Ishikawa (cell line): Measurements from ENCODE around the gene CAMK2D.

Experiments
- CEBPB ChIP-seq: IDR thresholded peaks from 2 replicates; pipeline ENCODE4 v1.6.1; 2012
- CREB1 ChIP-seq: IDR thresholded peaks from 2 replicates; pipeline ENCODE4 v1.6.1; 2012; ENCODE audit warnings: low read depth
- EGR1 ChIP-seq: IDR thresholded peaks from 2 replicates; pipeline ENCODE4 v1.6.1; 2012
- EP300 ChIP-seq: IDR thresholded peaks from 2 replicates; pipeline ENCODE4 v1.6.1; 2012; ENCODE audit warnings: borderline replicate concordance
- FOXM1 ChIP-seq: IDR thresholded peaks from 2 replicates; pipeline ENCODE4 v1.6.1; 2012; ENCODE audit warnings: low read depth, borderline replicate concordance
- NFIC ChIP-seq: IDR thresholded peaks from 2 replicates; pipeline ENCODE4 v1.6.1; 2012
- RAD21 ChIP-seq: IDR thresholded peaks from 2 replicates; pipeline ENCODE4 v1.6.1; 2012; ENCODE audit warnings: low read depth
- TAF1 ChIP-seq: IDR thresholded peaks from 2 replicates; pipeline ENCODE4 v1.6.1; 2012; ENCODE audit warnings: low read depth, mild to moderate bottlenecking
- TCF12 ChIP-seq: IDR thresholded peaks from 2 replicates; pipeline ENCODE4 v1.6.1; 2012; ENCODE audit warnings: low read depth
- TEAD4 ChIP-seq: IDR thresholded peaks from 2 replicates; pipeline ENCODE4 v1.6.1; 2012
- YY1 ChIP-seq: IDR thresholded peaks from 2 replicates; pipeline ENCODE4 v1.6.1; 2012; ENCODE audit warnings: low read depth
- ZBTB7A ChIP-seq: IDR thresholded peaks from 2 replicates; pipeline ENCODE4 v1.6.1; 2012; ENCODE audit warnings: low read depth
- TF ChIP-seq, protein P1 (sequence below): IDR thresholded peaks from 2 replicates; pipeline ENCODE4 v1.6.1; 2012; ENCODE audit warnings: low read depth, mild to moderate bottlenecking
- TF ChIP-seq, protein P2 (sequence below): IDR thresholded peaks from 2 replicates; pipeline ENCODE4 v1.6.1; 2012
- TF ChIP-seq, protein P3 (sequence below): IDR thresholded peaks from 2 replicates; pipeline ENCODE4 v1.6.1; 2012

The CAMK2D gene

DNA sequence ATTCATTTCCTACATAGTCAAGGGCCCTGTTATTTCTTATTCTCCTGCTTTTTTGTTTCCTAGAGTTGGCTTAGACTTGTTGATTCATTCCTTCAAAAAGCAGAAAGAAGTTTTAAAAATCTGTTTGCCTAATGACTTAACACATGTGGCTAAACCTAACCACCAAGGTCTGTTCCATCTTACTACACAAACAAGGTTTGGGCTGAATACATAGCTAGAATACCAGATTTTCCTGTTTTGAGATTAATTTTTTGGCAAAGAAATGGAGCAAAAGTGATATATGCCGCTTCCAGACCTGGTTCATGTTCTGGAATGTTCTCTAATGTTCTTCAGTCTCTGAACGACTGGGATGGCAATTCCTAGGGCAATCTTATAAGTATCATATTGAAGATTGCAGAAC is 7.4 kb upstream of the CAMK2D start:
- TF ChIP-seq, protein P1, sequence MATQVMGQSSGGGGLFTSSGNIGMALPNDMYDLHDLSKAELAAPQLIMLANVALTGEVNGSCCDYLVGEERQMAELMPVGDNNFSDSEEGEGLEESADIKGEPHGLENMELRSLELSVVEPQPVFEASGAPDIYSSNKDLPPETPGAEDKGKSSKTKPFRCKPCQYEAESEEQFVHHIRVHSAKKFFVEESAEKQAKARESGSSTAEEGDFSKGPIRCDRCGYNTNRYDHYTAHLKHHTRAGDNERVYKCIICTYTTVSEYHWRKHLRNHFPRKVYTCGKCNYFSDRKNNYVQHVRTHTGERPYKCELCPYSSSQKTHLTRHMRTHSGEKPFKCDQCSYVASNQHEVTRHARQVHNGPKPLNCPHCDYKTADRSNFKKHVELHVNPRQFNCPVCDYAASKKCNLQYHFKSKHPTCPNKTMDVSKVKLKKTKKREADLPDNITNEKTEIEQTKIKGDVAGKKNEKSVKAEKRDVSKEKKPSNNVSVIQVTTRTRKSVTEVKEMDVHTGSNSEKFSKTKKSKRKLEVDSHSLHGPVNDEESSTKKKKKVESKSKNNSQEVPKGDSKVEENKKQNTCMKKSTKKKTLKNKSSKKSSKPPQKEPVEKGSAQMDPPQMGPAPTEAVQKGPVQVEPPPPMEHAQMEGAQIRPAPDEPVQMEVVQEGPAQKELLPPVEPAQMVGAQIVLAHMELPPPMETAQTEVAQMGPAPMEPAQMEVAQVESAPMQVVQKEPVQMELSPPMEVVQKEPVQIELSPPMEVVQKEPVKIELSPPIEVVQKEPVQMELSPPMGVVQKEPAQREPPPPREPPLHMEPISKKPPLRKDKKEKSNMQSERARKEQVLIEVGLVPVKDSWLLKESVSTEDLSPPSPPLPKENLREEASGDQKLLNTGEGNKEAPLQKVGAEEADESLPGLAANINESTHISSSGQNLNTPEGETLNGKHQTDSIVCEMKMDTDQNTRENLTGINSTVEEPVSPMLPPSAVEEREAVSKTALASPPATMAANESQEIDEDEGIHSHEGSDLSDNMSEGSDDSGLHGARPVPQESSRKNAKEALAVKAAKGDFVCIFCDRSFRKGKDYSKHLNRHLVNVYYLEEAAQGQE = no peak
- TF ChIP-seq RAD21 (no peak), CREB1 (no peak), TEAD4 (no peak), EP300 (no peak), YY1 (no peak), NFIC (no peak), EGR1 (no peak), CEBPB (no peak), TAF1 (no peak), TCF12 (no peak), ZBTB7A (no peak), FOXM1 (no peak)
- TF ChIP-seq, protein P2, sequence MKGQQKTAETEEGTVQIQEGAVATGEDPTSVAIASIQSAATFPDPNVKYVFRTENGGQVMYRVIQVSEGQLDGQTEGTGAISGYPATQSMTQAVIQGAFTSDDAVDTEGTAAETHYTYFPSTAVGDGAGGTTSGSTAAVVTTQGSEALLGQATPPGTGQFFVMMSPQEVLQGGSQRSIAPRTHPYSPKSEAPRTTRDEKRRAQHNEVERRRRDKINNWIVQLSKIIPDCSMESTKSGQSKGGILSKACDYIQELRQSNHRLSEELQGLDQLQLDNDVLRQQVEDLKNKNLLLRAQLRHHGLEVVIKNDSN = no peak
- TF ChIP-seq, protein P3, sequence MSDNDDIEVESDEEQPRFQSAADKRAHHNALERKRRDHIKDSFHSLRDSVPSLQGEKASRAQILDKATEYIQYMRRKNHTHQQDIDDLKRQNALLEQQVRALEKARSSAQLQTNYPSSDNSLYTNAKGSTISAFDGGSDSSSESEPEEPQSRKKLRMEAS = no peak

DNA sequence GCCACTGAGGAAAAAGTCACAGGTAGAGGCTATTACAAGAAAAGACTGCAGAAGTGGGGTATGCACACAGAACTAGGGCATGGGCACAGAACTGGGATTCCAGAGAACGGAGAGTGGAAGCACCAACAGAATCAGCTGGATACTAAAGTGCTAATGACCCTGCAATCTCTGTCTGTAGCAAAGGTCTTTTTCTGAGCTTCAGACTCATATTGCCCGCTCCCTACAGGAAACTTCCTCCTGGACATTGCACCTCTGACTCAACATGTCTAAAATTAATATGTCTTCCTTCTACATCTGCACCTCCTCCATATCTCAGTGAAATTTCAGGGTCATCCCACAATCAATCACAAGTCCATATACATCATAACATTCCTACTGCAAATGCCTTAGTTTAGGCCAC is 5.3 kb upstream of the CAMK2D start:
- TF ChIP-seq, protein P2 = no peak
- no peak for TF ChIP-seq EGR1
- no peak for TF ChIP-seq TCF12
- TF ChIP-seq RAD21 = no peak
- TF ChIP-seq, protein P3 = no peak
- no peak for TF ChIP-seq TAF1
- no peak for TF ChIP-seq NFIC
- TF ChIP-seq TEAD4 = no peak
- no peak for TF ChIP-seq ZBTB7A
- TF ChIP-seq, protein P1 = no peak
- no peak for TF ChIP-seq FOXM1
- no peak for TF ChIP-seq YY1
- TF ChIP-seq CEBPB = no peak
- no peak for TF ChIP-seq CREB1
- no peak for TF ChIP-seq EP300

DNA sequence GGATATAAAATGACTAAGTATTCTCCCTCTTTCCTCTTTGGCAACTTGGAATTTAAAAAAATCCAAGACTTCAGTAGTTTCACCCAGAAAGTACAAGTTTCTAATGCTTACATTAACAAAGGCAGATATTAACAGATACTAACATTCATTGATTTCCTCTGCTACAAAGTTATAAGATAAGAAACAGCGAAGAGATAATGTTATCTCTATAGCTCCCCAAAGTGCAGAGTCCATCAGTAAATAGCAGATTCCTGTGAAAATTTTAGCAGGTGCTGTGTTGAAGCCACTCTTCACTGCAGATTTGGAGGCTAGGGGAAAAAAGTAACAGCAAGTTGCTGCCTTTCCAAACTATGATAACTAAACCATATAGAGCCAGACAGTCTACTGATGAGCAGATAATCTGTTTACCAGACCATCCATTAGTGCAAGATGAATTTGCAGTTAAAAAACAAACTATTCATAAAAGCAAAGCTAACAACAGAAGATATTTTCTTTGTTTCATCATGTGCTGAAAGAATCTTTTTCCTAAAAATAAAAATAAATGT is 3.3 kb upstream of the CAMK2D start:
- no peak for TF ChIP-seq TEAD4
- TF ChIP-seq CREB1 = no peak
- no peak for TF ChIP-seq CEBPB

DNA sequence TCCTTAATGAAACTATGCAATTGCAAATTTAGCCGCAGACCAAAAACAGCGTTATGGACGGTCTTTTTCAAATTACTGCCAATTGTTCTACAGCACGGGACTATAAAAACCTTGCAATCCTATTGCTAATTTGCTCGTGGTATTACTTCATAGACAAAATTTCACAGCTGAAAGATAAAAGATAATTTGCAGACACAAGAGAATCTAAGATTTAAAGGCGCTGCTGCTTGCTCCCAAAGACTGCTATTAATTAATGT is 1.4 kb upstream of the CAMK2D start:
- no peak for TF ChIP-seq ZBTB7A
- TF ChIP-seq TEAD4 = no peak

DNA sequence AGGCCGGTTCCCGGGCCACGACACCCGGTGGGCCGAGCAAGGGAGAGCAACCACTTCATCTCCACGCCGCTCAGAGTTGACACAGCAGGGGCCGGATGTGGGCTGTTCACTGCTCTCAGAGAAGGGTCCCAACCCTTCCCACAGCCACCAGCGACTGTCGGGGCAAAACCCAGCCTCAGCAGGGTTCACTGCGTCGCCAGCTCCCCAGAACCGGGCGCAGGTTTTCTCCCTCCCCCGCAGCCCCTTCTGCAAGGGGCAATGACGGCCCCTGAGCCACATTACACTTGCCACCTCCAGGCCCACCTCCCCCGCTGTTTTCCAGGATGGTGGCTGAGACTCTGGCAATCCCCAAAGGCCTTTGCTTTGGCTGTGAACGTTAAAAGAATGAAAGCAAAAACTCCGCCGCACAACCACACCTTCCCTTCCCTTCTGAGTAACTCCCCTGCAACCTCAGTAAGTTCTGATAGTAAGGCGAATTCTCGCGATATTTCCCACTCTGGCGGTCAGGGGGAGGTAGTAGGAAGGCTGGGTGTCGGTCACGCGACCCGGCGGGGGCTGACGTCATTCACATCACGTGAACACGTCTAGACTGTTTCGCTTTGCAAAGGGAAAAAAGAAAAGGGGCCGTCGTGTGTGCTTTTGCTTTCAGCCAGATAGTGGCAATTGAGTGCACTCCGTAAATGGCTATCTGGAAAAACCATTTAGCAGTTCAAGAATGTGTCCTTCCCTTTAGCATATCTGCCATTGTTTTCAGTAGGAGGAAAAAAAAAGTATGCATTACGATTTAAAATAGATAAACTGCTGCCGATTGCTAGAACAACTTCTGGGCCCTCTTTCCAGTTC is 869 bp upstream of the CAMK2D start:
- TF ChIP-seq, protein P1 = no peak
- TF ChIP-seq RAD21 = no peak
- TF ChIP-seq NFIC = no peak
- TF ChIP-seq YY1 = no peak
- TF ChIP-seq, protein P2 = no peak
- TF ChIP-seq, protein P3 = no peak
- TF ChIP-seq TAF1 = no peak
- TF ChIP-seq ZBTB7A = no peak
- no peak for TF ChIP-seq CEBPB
- no peak for TF ChIP-seq TEAD4
- no peak for TF ChIP-seq TCF12
- TF ChIP-seq CREB1 = no peak
